Skin of body (tissue), 2 donors: ENCODE results near the gene HMCN2. TPM values are rescaled to one million over a fixed set of nuclear protein-coding genes. Genes with fewer than 3 reads are reported as not detected.
"Not testable (repeated sequence)": the region's sequence is repeated elsewhere in the genome, so short reads cannot be mapped to it uniquely, and the experiment has no call there.

Experiments used
- DNase-seq: peaks from one replicate; lab custom pipeline; 2025; lab: John Stamatoyannopoulos, UW
- total RNA-seq: library from RNA; depleted of rRNA; stranded (reverse); fragments of >200 nt; gene quantifications from one replicate; pipeline ENCODE4 v1.2.3, GENCODE V29; 2014

The HMCN2 gene
- total RNA-seq, 1 donor from 2014 or later = 20.7 TPM

GRCh38 chr9:130387905-130388304 is 122.3 kb downstream of the HMCN2 start:
- DNase-seq = no peak

GRCh38 chr9:130390390-130390789 is 124.8 kb downstream of the HMCN2 start:
- no peak for DNase-seq

- DNase-seq = no peak
These were observed 125.4 kb downstream of the HMCN2 start for GRCh38 chr9:130390986-130391385.

GRCh38 chr9:130391866-130392265 is 126.3 kb downstream of the HMCN2 start:
- no peak for DNase-seq

- no peak for DNase-seq
These were observed 128.1 kb downstream of the HMCN2 start for GRCh38 chr9:130393681-130394071.

- DNase-seq = no peak
These were observed 128.8 kb downstream of the HMCN2 start for GRCh38 chr9:130394320-130394719.

- no peak for DNase-seq
These were observed 129.4 kb downstream of the HMCN2 start for GRCh38 chr9:130394814-130395470.

- no peak for DNase-seq
These were observed 130.4 kb downstream of the HMCN2 start for GRCh38 chr9:130395810-130396435.

GRCh38 chr9:130396581-130396980 is 131.0 kb downstream of the HMCN2 start:
- no peak for DNase-seq

- DNase-seq = no peak
These were observed 133.1 kb downstream of the HMCN2 start for GRCh38 chr9:130398487-130399240.

GRCh38 chr9:130399768-130400167 is 134.2 kb downstream of the HMCN2 start:
- no peak for DNase-seq

- DNase-seq = no peak
These were observed 135.3 kb downstream of the HMCN2 start for GRCh38 chr9:130400870-130401269.

GRCh38 chr9:130401742-130402141 is 136.2 kb downstream of the HMCN2 start:
- DNase-seq = not testable (repeated sequence)

GRCh38 chr9:130402243-130402642 is 136.7 kb downstream of the HMCN2 start:
- no peak for DNase-seq

- no peak for DNase-seq
These were observed 137.3 kb downstream of the HMCN2 start for GRCh38 chr9:130402645-130403440.

- no peak for DNase-seq
These were observed 140.2 kb downstream of the HMCN2 start for GRCh38 chr9:130405657-130406257.

- DNase-seq = no peak
These were observed 140.8 kb downstream of the HMCN2 start for GRCh38 chr9:130406278-130406895.

GRCh38 chr9:130407916-130408663 is 142.5 kb downstream of the HMCN2 start:
- no peak for DNase-seq

- no peak for DNase-seq
These were observed 143.1 kb downstream of the HMCN2 start for GRCh38 chr9:130408669-130409068.

GRCh38 chr9:130409246-130409645 is 143.7 kb downstream of the HMCN2 start:
- DNase-seq = no peak
